Stimulated activated CD4-positive, alpha-beta T cell treated with anti-CD3 and anti-CD28 coated beads, Interleukin-1b, Interleukin-23, amount 100 ng/mL, for 4 hours (primary cell): ENCODE data around the gene GMDS.

Experiments
- DNase-seq, 2 donors: peaks; one replicate each; pipeline ENCODE4 v3.0.0-alpha.2; 2020; ENCODE audit warnings: low read depth in 2 of 2

Gene GMDS

GRCh38 chr6:1800845-1801244 is 444.6 kb downstream of the GMDS start:
- no peak for DNase-seq

GRCh38 chr6:1798965-1799325 is 446.5 kb downstream of the GMDS start:
- DNase-seq = no peak

GRCh38 chr6:1798303-1798964 is 447.0 kb downstream of the GMDS start:
- DNase-seq = no peak

GRCh38 chr6:1797801-1798200 is 447.6 kb downstream of the GMDS start:
- DNase-seq = no peak

- DNase-seq = no peak
Observed at GRCh38 chr6:1796706-1797529, 448.5 kb downstream of the GMDS start.

GRCh38 chr6:1795910-1796309 is 449.5 kb downstream of the GMDS start:
- DNase-seq = no peak

- no peak for DNase-seq
Observed at GRCh38 chr6:1792989-1793388, 452.4 kb downstream of the GMDS start.

GRCh38 chr6:1790684-1791083 is 454.7 kb downstream of the GMDS start:
- DNase-seq = no peak

- DNase-seq = no peak
Observed at GRCh38 chr6:1789092-1789491, 456.3 kb downstream of the GMDS start.

- DNase-seq = no peak
Observed at GRCh38 chr6:1787894-1788293, 457.5 kb downstream of the GMDS start.

GRCh38 chr6:1786455-1787453 is 458.7 kb downstream of the GMDS start:
- DNase-seq = no peak

GRCh38 chr6:1784422-1784884 is 461.0 kb downstream of the GMDS start:
- no peak for DNase-seq

GRCh38 chr6:1781817-1782184 is 463.6 kb downstream of the GMDS start:
- no peak for DNase-seq

- DNase-seq = no peak
Observed at GRCh38 chr6:1781152-1781816, 464.1 kb downstream of the GMDS start.

- DNase-seq = no peak
Observed at GRCh38 chr6:1780251-1780867, 465.0 kb downstream of the GMDS start.

- DNase-seq = no peak
Observed at GRCh38 chr6:1778686-1779235, 466.6 kb downstream of the GMDS start.

GRCh38 chr6:1777921-1778685 is 467.3 kb downstream of the GMDS start:
- DNase-seq = no peak

GRCh38 chr6:1775441-1775840 is 470.0 kb downstream of the GMDS start:
- no peak for DNase-seq

- DNase-seq = no peak
Observed at GRCh38 chr6:1774226-1774915, 471.0 kb downstream of the GMDS start.
